Measurements from ENCODE around the gene HSD17B8.

DNA sequence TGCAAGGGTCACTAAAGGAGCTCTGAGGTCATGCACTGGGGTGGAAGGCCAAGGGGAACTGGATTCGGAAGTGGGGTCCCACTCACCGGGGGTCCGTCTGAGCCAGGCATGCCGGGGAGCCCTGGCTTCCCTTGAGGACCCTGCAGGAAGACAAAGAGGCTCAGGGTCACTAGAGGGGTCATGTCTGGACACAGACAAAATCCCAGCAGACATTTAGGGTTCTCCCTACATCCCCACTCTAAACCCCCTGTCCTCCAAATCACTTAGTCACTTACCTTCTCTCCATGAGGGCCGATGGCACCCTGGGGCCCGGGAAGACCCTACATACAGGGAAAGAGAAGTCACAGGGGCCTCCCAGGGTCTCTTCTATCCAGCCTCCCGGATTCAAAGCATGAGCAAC lies 27.5 kb upstream of the HSD17B8 start:
- TF ChIP-seq, protein P1, sequence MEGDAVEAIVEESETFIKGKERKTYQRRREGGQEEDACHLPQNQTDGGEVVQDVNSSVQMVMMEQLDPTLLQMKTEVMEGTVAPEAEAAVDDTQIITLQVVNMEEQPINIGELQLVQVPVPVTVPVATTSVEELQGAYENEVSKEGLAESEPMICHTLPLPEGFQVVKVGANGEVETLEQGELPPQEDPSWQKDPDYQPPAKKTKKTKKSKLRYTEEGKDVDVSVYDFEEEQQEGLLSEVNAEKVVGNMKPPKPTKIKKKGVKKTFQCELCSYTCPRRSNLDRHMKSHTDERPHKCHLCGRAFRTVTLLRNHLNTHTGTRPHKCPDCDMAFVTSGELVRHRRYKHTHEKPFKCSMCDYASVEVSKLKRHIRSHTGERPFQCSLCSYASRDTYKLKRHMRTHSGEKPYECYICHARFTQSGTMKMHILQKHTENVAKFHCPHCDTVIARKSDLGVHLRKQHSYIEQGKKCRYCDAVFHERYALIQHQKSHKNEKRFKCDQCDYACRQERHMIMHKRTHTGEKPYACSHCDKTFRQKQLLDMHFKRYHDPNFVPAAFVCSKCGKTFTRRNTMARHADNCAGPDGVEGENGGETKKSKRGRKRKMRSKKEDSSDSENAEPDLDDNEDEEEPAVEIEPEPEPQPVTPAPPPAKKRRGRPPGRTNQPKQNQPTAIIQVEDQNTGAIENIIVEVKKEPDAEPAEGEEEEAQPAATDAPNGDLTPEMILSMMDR (IDR thresholded peaks at IDR 0.05; ENCODE audit: low read depth, low read length): no peak
- no peak for TF ChIP-seq POLR2A (IDR thresholded peaks at IDR 0.05; ENCODE audit: extremely low read depth, insufficient read length)

Data from NB4 (cell line).